Muscle layer of duodenum (tissue), 2 donors: ENCODE measurements around the gene PRPF6.

Experiments used
- H3K27ac ChIP-seq: one replicate; pipeline ENCODE4 v1.7.0; 2013; ENCODE audit warnings: mild to moderate bottlenecking, low read length
- H3K27me3 ChIP-seq: one replicate; pipeline ENCODE4 v1.7.0; 2013; ENCODE audit warnings: low read depth, mild to moderate bottlenecking, control low read depth, low read length
- H3K36me3 ChIP-seq, 2 donors: one replicate each; pipeline ENCODE4 v1.7.0; 2013; ENCODE audit warnings: low read length in 2 of 2, control low read depth in 1 of 2, mild to moderate bottlenecking in 1 of 2; ENCODE audit not compliant: insufficient read depth in 2 of 2, control insufficient read depth in 1 of 2
- H3K4me1 ChIP-seq, 2 donors: one replicate each; pipeline ENCODE4 v1.7.0; 2013; ENCODE audit warnings: low read length in 2 of 2, mild to moderate bottlenecking in 2 of 2, control low read depth in 1 of 2, moderate library complexity in 1 of 2; ENCODE audit not compliant: insufficient read depth in 2 of 2, control insufficient read depth in 1 of 2
- H3K4me3 ChIP-seq, 2 donors: one replicate each; pipeline ENCODE4 v1.7.0; 2013; ENCODE audit warnings: low read length in 2 of 2, low read depth in 1 of 2, mild to moderate bottlenecking in 1 of 2
- H3K9me3 ChIP-seq, 2 donors: one replicate each; pipeline ENCODE4 v1.7.0; 2013; ENCODE audit warnings: low read length in 2 of 2, control low read depth in 1 of 2, mild to moderate bottlenecking in 1 of 2; ENCODE audit not compliant: control insufficient read depth in 1 of 2
- donor health status: healthy.

PRPF6 gene

DNA sequence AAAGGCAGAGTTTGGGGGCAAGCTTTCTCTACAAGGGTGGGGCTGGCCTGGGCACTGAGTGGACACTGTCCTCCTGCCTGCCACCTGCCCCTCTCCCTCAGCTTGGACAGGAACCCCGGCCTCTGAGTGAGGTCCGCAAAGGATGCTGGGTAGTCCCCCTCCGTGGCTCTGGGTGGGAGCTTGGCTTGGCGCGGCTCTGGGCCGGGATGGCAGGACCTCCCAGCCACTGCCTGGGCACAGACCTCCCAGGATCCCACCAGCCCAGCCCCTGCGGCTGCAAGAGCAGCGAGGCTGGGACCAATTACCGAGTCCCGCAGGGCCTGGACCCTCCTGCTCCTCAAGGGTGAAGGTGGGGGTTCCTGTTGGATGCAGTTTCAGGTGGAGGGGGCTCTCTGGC, 71.4 kb downstream of the PRPF6 start:
- peaks cover 31% of the 10 kb centered on the region for H3K27me3 ChIP-seq

DNA sequence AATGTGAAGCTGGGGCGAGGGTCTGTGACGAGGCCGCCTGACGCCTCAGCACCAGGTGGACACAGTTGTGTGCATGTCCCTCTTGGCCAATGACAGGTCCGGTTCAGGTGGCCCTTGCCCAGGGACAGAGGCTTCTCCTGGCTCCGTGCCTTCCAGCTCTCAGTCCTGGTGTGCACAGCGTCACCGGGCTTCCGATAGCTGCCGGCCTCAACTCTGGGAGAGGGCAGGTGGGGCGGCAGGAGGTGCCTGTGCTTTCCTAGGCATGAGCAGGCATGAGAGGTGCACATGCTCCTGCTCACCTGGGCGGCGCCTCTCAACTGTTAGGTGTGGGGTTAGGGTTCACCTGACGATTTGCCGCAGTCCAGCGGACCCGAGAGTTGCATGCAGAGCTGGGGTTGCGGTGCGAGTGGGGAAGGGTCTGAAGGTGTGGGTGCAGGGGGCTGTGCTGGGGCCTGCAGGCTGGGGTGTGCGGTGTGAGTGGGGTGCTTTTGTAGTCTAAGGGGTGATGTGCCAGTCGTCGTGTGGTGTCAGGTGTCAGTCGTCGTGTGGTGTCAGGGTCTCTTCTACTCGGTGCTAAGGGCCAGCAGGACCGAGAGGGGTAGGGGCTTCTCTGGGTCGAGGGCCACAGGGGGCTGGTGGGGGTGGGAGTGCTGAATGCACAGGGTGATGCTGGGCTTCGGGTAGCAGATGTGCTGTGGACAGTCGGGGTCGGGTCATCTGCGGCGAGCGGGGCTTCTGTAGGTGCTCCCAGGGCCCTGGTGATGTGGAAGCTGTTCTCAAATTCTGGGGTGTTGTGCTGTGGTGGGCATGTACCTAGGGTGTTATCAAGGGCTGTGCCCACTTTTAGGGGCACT, 72.3 kb downstream of the PRPF6 start:
- Histone ChIP-seq H3K27ac (no peak overlapping the region), H3K4me3 (no peak overlapping the region), H3K4me1 (peaks cover 2 to 12% of the 10 kb centered on the region in 2 donors), H3K9me3 (no peaks in the 10 kb centered on the region), H3K27me3 (peaks cover 27% of the 10 kb centered on the region), H3K36me3 (no peaks in the 10 kb centered on the region)

More for the DNA sequence above, 71.4 kb downstream of the PRPF6 start:
- Histone ChIP-seq H3K4me3 (no peak overlapping the region), H3K36me3 (no peaks in the 10 kb centered on the region), H3K4me1 (peaks cover 2 to 12% of the 10 kb centered on the region in 2 donors), H3K9me3 (no peaks in the 10 kb centered on the region), H3K27ac (peak overlapping the region; percentile 16)

DNA sequence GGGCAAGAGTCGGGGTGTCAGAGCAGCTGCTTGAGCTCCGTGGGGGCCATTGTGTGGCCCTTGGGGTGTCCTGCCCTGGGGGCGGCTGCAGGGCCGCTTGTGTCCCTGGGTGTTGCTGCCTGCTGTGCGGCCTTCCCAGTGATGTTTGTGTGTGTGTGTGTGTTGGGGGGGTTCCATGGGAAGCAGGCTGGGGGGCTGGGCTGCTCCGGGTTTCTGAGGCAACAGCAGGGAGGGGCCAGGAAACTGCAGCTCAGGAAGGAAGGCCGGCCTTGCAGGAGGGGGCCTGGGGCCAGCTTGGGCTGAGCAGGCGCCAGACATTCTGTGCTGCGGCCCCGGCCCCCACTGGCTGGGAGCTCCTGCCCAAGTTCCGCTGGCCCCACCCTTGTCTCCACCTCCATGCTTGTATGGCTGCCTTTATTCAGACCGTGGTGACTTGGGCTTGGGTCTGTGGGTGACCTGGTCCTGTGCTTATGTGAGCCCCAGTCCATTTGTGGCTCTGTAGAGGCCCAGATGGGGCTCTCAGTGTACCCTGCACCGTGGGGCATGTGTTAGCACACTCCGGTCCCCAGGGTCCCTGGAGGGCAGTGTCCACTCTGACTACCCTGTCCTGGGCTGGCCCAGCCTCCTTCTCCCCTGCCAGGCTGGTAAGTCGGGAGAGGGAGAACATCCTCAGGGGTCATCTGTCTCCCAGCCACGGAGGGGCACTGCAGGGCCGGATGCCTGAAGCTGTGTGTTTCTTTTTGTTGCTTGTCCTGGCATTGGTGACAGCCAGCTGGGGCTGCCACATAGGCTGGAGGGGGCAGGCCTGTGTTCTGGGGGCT, 73.1 kb downstream of the PRPF6 start:
- H3K4me3 ChIP-seq = no peak overlapping the region
- H3K36me3 ChIP-seq = no peaks in the 10 kb centered on the region
- H3K27me3 ChIP-seq = peaks cover 27% of the 10 kb centered on the region
- H3K4me1 ChIP-seq = peaks cover 2 to 7% of the 10 kb centered on the region in 2 donors
- H3K9me3 ChIP-seq = no peaks in the 10 kb centered on the region
- H3K27ac ChIP-seq = no peak overlapping the region

GRCh38 chr20:64055396-64055892, 74.5 kb downstream of the PRPF6 start:
- no peak overlapping the region for H3K4me3 ChIP-seq
- H3K36me3 ChIP-seq = no peaks in the 10 kb centered on the region
- peaks cover 20% of the 10 kb centered on the region for H3K27me3 ChIP-seq
- H3K4me1 ChIP-seq = peaks cover 0 to 2% of the 10 kb centered on the region in 2 donors
- no peak overlapping the region for H3K27ac ChIP-seq
- no peaks in the 10 kb centered on the region for H3K9me3 ChIP-seq

- Histone ChIP-seq H3K4me1 (peaks cover 0 to 2% of the 10 kb centered on the region in 2 donors), H3K27ac (no peak overlapping the region), H3K36me3 (no peaks in the 10 kb centered on the region), H3K27me3 (peaks cover 14% of the 10 kb centered on the region), H3K4me3 (no peak overlapping the region), H3K9me3 (no peaks in the 10 kb centered on the region)
These were observed 75.1 kb downstream of the PRPF6 start for GRCh38 chr20:64055893-64056638.

DNA sequence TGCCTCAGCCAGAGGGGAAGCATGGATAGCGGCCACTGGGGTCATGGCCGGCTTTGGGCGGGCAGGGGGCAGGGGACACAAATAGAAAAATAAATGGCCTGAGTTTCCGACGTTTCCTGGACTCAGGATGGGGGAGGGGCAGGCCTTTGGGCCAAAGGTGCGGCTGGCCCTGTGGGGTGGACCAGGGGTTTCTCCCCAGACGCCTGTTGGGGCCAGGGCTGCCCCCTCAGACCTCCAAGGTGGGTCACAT, 75.6 kb downstream of the PRPF6 start:
- H3K27me3 ChIP-seq = peaks cover 9% of the 10 kb centered on the region
- no peaks in the 10 kb centered on the region for H3K9me3 ChIP-seq
- H3K4me3 ChIP-seq = no peak overlapping the region
- H3K27ac ChIP-seq = no peak overlapping the region
- H3K4me1 ChIP-seq = peaks cover 0 to 2% of the 10 kb centered on the region in 2 donors
- H3K36me3 ChIP-seq = no peaks in the 10 kb centered on the region

- Histone ChIP-seq H3K27me3 (peaks cover 8% of the 10 kb centered on the region), H3K4me1 (peaks cover under 1 to 2% of the 10 kb centered on the region in 2 donors), H3K36me3 (no peaks in the 10 kb centered on the region), H3K4me3 (no peak overlapping the region), H3K27ac (no peak overlapping the region), H3K9me3 (no peaks in the 10 kb centered on the region)
These were observed 76.1 kb downstream of the PRPF6 start for GRCh38 chr20:64056889-64057627.

DNA sequence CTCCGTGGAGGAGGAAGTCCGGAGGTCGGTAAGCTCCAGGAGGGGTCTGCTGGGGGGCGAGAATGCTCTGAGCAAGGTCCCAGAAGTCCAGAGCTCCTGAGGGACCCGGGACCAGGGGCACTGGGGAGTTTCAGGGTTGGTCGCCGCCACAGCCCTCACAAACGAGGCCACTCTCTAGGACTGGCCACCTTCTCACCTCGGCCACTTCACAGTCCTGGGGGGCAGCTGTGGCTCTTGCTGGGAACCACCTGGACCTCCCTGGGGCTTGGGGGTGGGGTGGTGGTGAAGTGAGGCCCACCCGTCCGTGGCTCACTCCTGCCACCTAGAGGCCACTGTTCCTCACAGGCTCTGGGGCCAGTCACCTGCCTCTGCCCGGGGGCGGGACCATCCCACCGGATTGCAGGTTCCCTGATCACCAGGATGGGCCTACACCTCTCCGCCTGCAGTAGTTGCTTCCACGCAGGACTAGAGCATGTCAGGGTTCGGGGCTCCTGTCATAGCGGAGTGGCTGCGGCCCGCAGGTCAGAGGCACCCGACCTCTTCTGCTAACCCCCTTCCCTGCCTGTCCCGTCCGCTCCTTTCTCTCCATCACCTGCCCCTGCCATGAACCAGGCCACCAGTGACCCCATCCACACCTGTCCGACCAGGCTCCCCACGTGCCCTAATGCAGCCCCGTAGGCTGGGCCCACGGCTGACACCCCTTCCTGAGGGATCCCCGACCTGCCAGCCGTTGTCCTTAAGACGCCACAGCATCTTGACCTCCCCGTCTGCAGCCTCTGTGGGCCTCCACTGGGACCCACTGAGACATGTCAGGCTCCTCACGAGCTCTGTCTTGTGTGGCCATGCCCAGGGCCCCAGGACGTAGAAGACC, 76.9 kb downstream of the PRPF6 start:
- H3K27ac ChIP-seq = no peak overlapping the region
- H3K4me1 ChIP-seq = peaks cover 2 to 7% of the 10 kb centered on the region in 2 donors
- H3K4me3 ChIP-seq = no peak overlapping the region

DNA sequence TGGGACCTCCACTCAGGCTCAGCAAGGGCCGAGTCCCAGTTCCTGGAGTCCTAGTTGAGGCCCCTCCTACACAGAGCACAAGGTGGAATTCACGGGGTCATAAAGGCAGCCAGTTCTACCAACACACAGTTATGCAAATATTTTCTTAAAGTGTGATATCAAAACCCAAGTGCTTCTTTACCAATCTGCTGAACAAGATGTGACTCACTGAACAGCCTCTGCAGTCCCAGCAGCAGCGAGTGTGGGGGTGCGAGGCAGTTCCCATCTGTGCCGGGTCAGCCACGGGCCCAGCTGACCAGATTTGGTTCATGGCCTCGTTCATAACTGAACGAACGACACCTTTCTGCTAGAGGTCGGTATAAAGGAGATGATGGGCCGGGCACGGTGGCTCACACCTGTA, 77.6 kb downstream of the PRPF6 start:
- Histone ChIP-seq H3K4me3 (no peak overlapping the region), H3K36me3 (no peaks in the 10 kb centered on the region), H3K9me3 (no peaks in the 10 kb centered on the region), H3K27me3 (peaks cover 4% of the 10 kb centered on the region), H3K27ac (no peak overlapping the region), H3K4me1 (peaks cover 2 to 8% of the 10 kb centered on the region in 2 donors)

More for the DNA sequence above, 76.9 kb downstream of the PRPF6 start:
- Histone ChIP-seq H3K27me3 (peaks cover 4% of the 10 kb centered on the region), H3K36me3 (no peaks in the 10 kb centered on the region), H3K9me3 (no peaks in the 10 kb centered on the region)

DNA sequence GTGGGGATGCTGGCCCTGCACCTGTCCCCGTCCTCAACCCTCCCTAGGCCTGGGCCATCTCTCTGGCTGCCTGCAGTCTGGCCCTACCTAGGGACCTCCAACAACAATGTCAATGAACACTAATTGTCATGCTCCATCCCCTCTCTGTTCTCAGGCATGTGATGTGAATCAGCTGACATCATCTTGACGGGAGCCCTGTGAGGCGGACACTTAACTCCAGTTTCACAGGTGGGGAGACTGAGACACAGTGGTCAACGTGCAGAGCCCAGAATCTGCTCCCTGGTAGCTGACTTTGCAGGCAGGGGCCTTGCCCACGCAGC, 81.3 kb downstream of the PRPF6 start:
- Histone ChIP-seq H3K36me3 (no peaks in the 10 kb centered on the region), H3K27me3 (no peaks in the 10 kb centered on the region), H3K27ac (no peak overlapping the region), H3K9me3 (no peaks in the 10 kb centered on the region), H3K4me3 (peak overlapping the region; percentile 44 to 91), H3K4me1 (peaks cover 0 to 21% of the 10 kb centered on the region in 2 donors)
